BJ (cell line): Measurements from ENCODE around the gene SSRP1. TPM values are rescaled to one million over a fixed set of nuclear protein-coding genes. Genes with fewer than 3 reads are reported as not detected.

ENCODE experiments used
- CTCF ChIA-PET: fragments of 350-600 bp; formaldehyde crosslinking; extraction: SDS; loops from one replicate; lab custom pipeline; 2021; ENCODE audit warnings: antibody characterized with exemption, inconsistent platforms; lab: Yijun Ruan, JAX
- POLR2A ChIA-PET: fragments of 300-600 bp; sonication (Branson Sonifier 250); formaldehyde crosslinking; extraction: SDS; loops from one replicate; lab custom pipeline; 2021; ENCODE audit warnings: antibody characterized with exemption; lab: Charles Lee
- DNase-seq: peaks from one replicate; pipeline ENCODE4 v3.0.0-alpha.2; 2011; ENCODE audit warnings: low read depth
- H3K27me3 ChIP-seq: 2 replicates; pipeline ENCODE4 v1.6.0; 2011; ENCODE audit warnings: low read length; ENCODE audit not compliant: control insufficient read depth, insufficient read depth
- H3K36me3 ChIP-seq: 2 replicates; pipeline ENCODE4 v1.5.1; 2011; ENCODE audit warnings: low read length; ENCODE audit not compliant: control insufficient read depth, insufficient read depth
- H3K4me3 ChIP-seq: 2 replicates; pipeline ENCODE4 v1.5.1; 2011; ENCODE audit warnings: low read depth, mild to moderate bottlenecking, control low read depth, low read length
- CTCF ChIP-seq: IDR thresholded peaks from 2 replicates; pipeline ENCODE4 v1.5.1; 2011; ENCODE audit warnings: low read depth, mild to moderate bottlenecking, control low read depth, inconsistent platforms, low read length, moderate library complexity; ENCODE audit not compliant: insufficient read depth
- polyA plus RNA-seq: library from polyadenylated mRNA; depleted of rRNA; stranded (reverse); fragments of >200 nt; gene quantifications from 2 replicates; pipeline ENCODE4 v1.2.3, GENCODE V29; 2011

Gene SSRP1
- polyA plus RNA-seq, 1 experiment: 102 TPM

- DNase-seq: no peak
- CTCF ChIA-PET: interaction anchor here (2.7 to 5.1 kb wide), 3 partner anchors 9 to 168 kb away, joined by 7 to 32 read pairs (median 30); no protein-coding TSS in a partner anchor
Observed at GRCh38 chr11:57359396-57359795, 23.7 kb upstream of the SSRP1 start.

GRCh38 chr11:57358991-57359390 lies 23.3 kb upstream of the SSRP1 start:
- ChIA-PET POLR2A (no interaction called here), CTCF (interaction anchor here (2.7 to 5.1 kb wide), 3 partner anchors 9 to 168 kb away, joined by 7 to 32 read pairs (median 30); no protein-coding TSS in a partner anchor)
- TF ChIP-seq CTCF: no peak
- peaks cover 6% of the 10 kb centered on the region for H3K27me3 ChIP-seq
- H3K4me3 ChIP-seq: no peak overlapping the region
- no peaks in the 10 kb centered on the region for H3K36me3 ChIP-seq
- DNase-seq: no peak

More at GRCh38 chr11:57359396-57359795, 23.7 kb upstream of the SSRP1 start:
- Histone ChIP-seq H3K36me3 (no peaks in the 10 kb centered on the region), H3K4me3 (no peak overlapping the region), H3K27me3 (peaks cover 6% of the 10 kb centered on the region)
- TF ChIP-seq CTCF: no peak
- POLR2A ChIA-PET: no interaction called here

- Histone ChIP-seq H3K27me3 (peaks cover 6% of the 10 kb centered on the region), H3K4me3 (no peak overlapping the region), H3K36me3 (no peaks in the 10 kb centered on the region)
- ChIA-PET POLR2A (no interaction called here), CTCF (interaction anchor here (4.6 to 5.1 kb wide), 2 partner anchors 8 to 11 kb away, joined by 30 to 32 read pairs; no protein-coding TSS in a partner anchor)
- DNase-seq: no peak
- no peak for TF ChIP-seq CTCF
Observed at GRCh38 chr11:57358543-57358961, 22.9 kb upstream of the SSRP1 start.

- Histone ChIP-seq H3K4me3 (no peak overlapping the region), H3K27me3 (peaks cover 5% of the 10 kb centered on the region), H3K36me3 (no peaks in the 10 kb centered on the region)
- no peak for DNase-seq
- CTCF ChIA-PET: interaction anchor here (0.8 to 5.1 kb wide), 2 partner anchors 11 to 100 kb away, joined by 4 to 30 read pairs; no protein-coding TSS in a partner anchor
- TF ChIP-seq CTCF: no peak
- POLR2A ChIA-PET: no interaction called here
Observed at GRCh38 chr11:57357856-57358255, 22.2 kb upstream of the SSRP1 start.

- TF ChIP-seq CTCF: no peak
- Histone ChIP-seq H3K36me3 (no peaks in the 10 kb centered on the region), H3K27me3 (peaks cover 5% of the 10 kb centered on the region), H3K4me3 (no peak overlapping the region)
- CTCF ChIA-PET: interaction anchor here (0.8 to 5.1 kb wide), 2 partner anchors 10 to 101 kb away, joined by 4 to 30 read pairs; no protein-coding TSS in a partner anchor
- no peak for DNase-seq
- POLR2A ChIA-PET: no interaction called here
Observed at GRCh38 chr11:57357310-57357709, 21.6 kb upstream of the SSRP1 start.
